WI38 (cell line): ENCODE measurements around the gene DLEC1.

ENCODE experiments used
- H3K4me3 ChIP-seq: 2 replicates; pipeline ENCODE4 v1.5.1; 2011; ENCODE audit warnings: low read depth, mild to moderate bottlenecking, control low read depth, low read length
- CTCF ChIP-seq: IDR thresholded peaks from 2 replicates; pipeline ENCODE4 v1.5.1; 2012; ENCODE audit warnings: low read depth, mild to moderate bottlenecking, control low read depth, low read length

Gene DLEC1

GRCh38 chr3:38125305-38126120 lies 86.5 kb downstream of the DLEC1 start:
- no peak for TF ChIP-seq CTCF
- H3K4me3 ChIP-seq, result no peak overlapping the region

GRCh38 chr3:38126121-38126892 lies 87.3 kb downstream of the DLEC1 start:
- TF ChIP-seq CTCF, result no peak
- no peak overlapping the region for H3K4me3 ChIP-seq

GRCh38 chr3:38127611-38128302 lies 88.7 kb downstream of the DLEC1 start:
- no peak for TF ChIP-seq CTCF
- H3K4me3 ChIP-seq, result no peak overlapping the region

- no peak overlapping the region for H3K4me3 ChIP-seq
- TF ChIP-seq CTCF, result no peak
Observed at GRCh38 chr3:38128303-38128655, 89.3 kb downstream of the DLEC1 start.

GRCh38 chr3:38129058-38129457 lies 90.0 kb downstream of the DLEC1 start:
- no peak overlapping the region for H3K4me3 ChIP-seq
- TF ChIP-seq CTCF, result no peak

GRCh38 chr3:38130631-38131065 lies 91.6 kb downstream of the DLEC1 start:
- no peak for TF ChIP-seq CTCF
- no peak overlapping the region for H3K4me3 ChIP-seq
